ENCODE results near the gene EP300.

- TF ChIP-seq POLR2A (IDR thresholded peaks at IDR 0.05; ENCODE audit: control extremely low read depth in 1 of 2, low read depth in 2 of 2, low read length in 2 of 2) (no peak), HDAC2 (IDR thresholded peaks at IDR 0.05; ENCODE audit: borderline replicate concordance in 1 of 2, low read depth in 2 of 2, low read length in 2 of 2) (no peak), CBX5 (IDR thresholded peaks at IDR 0.05; ENCODE audit: low read depth, low read length) (no peak), TEAD4 (IDR thresholded peaks at IDR 0.05; ENCODE audit: low read depth, low read length) (no peak), EP300 (IDR thresholded peaks at IDR 0.05; ENCODE audit: borderline replicate concordance in 1 of 2, low read depth in 2 of 2, low read length in 2 of 2) (no peak), CTCF (IDR thresholded peaks at IDR 0.05; ENCODE audit: control extremely low read depth in 1 of 3, insufficient read depth in 1 of 3, low read depth in 1 of 3, low read length in 3 of 3) (no peak), EGR1 (IDR thresholded peaks at IDR 0.05; ENCODE audit: borderline replicate concordance, low read depth, low read length) (no peak), CEBPB (IDR thresholded peaks at IDR 0.05; ENCODE audit: low read depth, low read length) (no peak)
Measured at GRCh38 chr22:41078931-41079330, 13.5 kb upstream of the EP300 start.
